Measurements from ENCODE around the gene MED19.

DNA sequence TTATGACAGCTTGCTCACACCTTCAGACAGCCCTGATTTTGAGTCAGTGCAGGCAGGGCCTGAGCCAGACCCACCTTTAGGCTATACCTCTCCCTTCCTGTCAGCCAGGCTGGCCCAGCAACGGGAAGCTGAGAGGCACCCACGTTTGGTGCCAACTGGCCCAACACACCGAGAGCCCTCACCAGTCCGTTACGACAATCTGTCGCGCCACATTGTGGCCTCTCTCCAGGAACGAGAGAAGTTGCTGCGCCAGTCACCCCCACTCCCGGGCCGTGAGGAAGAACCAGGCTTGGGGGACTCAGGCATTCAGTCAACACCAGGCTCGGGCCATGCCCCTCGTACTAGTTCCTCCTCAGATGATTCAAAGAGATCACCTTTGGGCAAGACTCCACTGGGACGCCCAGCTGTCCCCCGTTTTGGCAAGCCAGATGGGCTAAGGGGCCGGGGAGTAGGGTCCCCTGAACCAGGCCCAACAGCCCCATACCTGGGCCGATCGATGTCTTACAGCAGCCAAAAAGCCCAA, 13.1 kb downstream of the MED19 start:
- TF ChIP-seq, protein P1, sequence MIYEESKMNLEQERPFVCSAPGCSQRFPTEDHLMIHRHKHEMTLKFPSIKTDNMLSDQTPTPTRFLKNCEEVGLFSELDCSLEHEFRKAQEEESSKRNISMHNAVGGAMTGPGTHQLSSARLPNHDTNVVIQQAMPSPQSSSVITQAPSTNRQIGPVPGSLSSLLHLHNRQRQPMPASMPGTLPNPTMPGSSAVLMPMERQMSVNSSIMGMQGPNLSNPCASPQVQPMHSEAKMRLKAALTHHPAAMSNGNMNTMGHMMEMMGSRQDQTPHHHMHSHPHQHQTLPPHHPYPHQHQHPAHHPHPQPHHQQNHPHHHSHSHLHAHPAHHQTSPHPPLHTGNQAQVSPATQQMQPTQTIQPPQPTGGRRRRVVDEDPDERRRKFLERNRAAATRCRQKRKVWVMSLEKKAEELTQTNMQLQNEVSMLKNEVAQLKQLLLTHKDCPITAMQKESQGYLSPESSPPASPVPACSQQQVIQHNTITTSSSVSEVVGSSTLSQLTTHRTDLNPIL (CRISPR knock-in tag; IDR thresholded peaks at IDR 0.05; ENCODE audit: low read depth): no peak
- TF ChIP-seq ZFP30 (CRISPR knock-in tag; IDR thresholded peaks at IDR 0.05) (no peak), ESRRG (CRISPR knock-in tag; IDR thresholded peaks at IDR 0.05) (no peak), CSDC2 (CRISPR knock-in tag; IDR thresholded peaks at IDR 0.05) (no peak), ARNTL (CRISPR knock-in tag; IDR thresholded peaks at IDR 0.05; ENCODE audit: borderline replicate concordance, low read depth) (no peak), ZFP3 (CRISPR knock-in tag; IDR thresholded peaks at IDR 0.05) (no peak), ZNF70 (CRISPR knock-in tag; IDR thresholded peaks at IDR 0.05) (no peak), ISL1 (CRISPR knock-in tag; IDR thresholded peaks at IDR 0.05) (no peak), RARB (CRISPR knock-in tag; IDR thresholded peaks at IDR 0.05) (no peak)
- TF ChIP-seq, protein P2, sequence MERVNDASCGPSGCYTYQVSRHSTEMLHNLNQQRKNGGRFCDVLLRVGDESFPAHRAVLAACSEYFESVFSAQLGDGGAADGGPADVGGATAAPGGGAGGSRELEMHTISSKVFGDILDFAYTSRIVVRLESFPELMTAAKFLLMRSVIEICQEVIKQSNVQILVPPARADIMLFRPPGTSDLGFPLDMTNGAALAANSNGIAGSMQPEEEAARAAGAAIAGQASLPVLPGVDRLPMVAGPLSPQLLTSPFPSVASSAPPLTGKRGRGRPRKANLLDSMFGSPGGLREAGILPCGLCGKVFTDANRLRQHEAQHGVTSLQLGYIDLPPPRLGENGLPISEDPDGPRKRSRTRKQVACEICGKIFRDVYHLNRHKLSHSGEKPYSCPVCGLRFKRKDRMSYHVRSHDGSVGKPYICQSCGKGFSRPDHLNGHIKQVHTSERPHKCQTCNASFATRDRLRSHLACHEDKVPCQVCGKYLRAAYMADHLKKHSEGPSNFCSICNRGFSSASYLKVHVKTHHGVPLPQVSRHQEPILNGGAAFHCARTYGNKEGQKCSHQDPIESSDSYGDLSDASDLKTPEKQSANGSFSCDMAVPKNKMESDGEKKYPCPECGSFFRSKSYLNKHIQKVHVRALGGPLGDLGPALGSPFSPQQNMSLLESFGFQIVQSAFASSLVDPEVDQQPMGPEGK (CRISPR knock-in tag; IDR thresholded peaks at IDR 0.05; ENCODE audit: borderline replicate concordance): no peak
- TF ChIP-seq, protein P3, sequence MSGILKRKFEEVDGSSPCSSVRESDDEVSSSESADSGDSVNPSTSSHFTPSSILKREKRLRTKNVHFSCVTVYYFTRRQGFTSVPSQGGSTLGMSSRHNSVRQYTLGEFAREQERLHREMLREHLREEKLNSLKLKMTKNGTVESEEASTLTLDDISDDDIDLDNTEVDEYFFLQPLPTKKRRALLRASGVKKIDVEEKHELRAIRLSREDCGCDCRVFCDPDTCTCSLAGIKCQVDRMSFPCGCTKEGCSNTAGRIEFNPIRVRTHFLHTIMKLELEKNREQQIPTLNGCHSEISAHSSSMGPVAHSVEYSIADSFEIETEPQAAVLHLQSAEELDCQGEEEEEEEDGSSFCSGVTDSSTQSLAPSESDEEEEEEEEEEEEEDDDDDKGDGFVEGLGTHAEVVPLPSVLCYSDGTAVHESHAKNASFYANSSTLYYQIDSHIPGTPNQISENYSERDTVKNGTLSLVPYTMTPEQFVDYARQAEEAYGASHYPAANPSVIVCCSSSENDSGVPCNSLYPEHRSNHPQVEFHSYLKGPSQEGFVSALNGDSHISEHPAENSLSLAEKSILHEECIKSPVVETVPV (CRISPR knock-in tag; IDR thresholded peaks at IDR 0.05): no peak

Data from SK-N-SH treated with all-trans-retinoic acid at 6 μM for 48 hours (cell line).